SK-N-SH (cell line): ENCODE measurements around the gene KCTD11. TPM values are rescaled to one million over a fixed set of nuclear protein-coding genes. Genes with fewer than 3 reads are reported as not detected.

Experiments used
- CTCF ChIA-PET: fragments of 300-600, 350-600 bp; formaldehyde crosslinking; extraction: SDS; loops from one replicate; lab custom pipeline; 2021; lab: Yijun Ruan, JAX
- POLR2A ChIA-PET: fragments of 350-600 bp; sonication (Branson Sonifier 250); formaldehyde crosslinking; extraction: SDS; loops from one replicate; lab custom pipeline; 2020; ENCODE audit warnings: antibody characterized with exemption, inconsistent platforms; lab: Yijun Ruan, JAX
- DNase-seq: peaks from one replicate; pipeline ENCODE4 v3.0.0; 2012
- H2AFZ ChIP-seq: fragments of 200-600 bp; sonication (generic); 2 replicates; pipeline ENCODE4 v1.8.1; 2016; ENCODE audit warnings: antibody characterized with exemption, mild to moderate bottlenecking, low read depth
- H3F3A ChIP-seq: fragments of 200-600 bp; sonication (generic); replicated peaks from 2 replicates; pipeline ENCODE3; 2016; ENCODE audit warnings: antibody characterized with exemption, mild to moderate bottlenecking; ENCODE audit not compliant: insufficient read depth
- H3K27ac ChIP-seq, 2 experiments: fragments of 200-500 bp in 1 of 2; fragments of 200-600 bp in 1 of 2; sonication (Bioruptor generic) in 1 of 2; sonication (generic), shearing (Covaris generic) in 1 of 2; 2 replicates each; pipeline versions ENCODE4 v1.5.1 to v1.6.1; 2014 to 2016; ENCODE audit warnings: low read depth in 2 of 2, inconsistent platforms in 1 of 2, low read length in 1 of 2, mild to moderate bottlenecking in 1 of 2, mixed read lengths in 1 of 2
- H3K27me3 ChIP-seq: fragments of 200-600 bp; sonication (generic), shearing (Covaris generic); 2 replicates; pipeline ENCODE4 v1.6.1; 2016; ENCODE audit warnings: mixed run types; ENCODE audit not compliant: insufficient read depth
- H3K36me3 ChIP-seq, 2 experiments: fragments of 200-500 bp in 1 of 2; fragments of 200-600 bp in 1 of 2; sonication (Bioruptor generic) in 1 of 2; sonication (generic) in 1 of 2; replicated peaks in 1 of 2; 2 replicates each; pipeline versions ENCODE3 to v1.5.1; 2014 to 2016; ENCODE audit warnings: low read length in 1 of 2, mild to moderate bottlenecking in 1 of 2; ENCODE audit not compliant: insufficient read depth in 2 of 2, control insufficient read depth in 1 of 2
- H3K4me1 ChIP-seq, 2 experiments: fragments of 200-500 bp in 1 of 2; fragments of 200-600 bp in 1 of 2; sonication (Bioruptor generic) in 1 of 2; sonication (generic), shearing (Covaris generic) in 1 of 2; 2 replicates each; pipeline versions ENCODE4 v1.5.1 to v1.6.1; 2014 to 2016; ENCODE audit warnings: low read depth in 1 of 2, low read length in 1 of 2, mixed run types in 1 of 2; ENCODE audit not compliant: insufficient read depth in 2 of 2, control insufficient read depth in 1 of 2
- H3K4me2 ChIP-seq: fragments of 200-600 bp; sonication (generic), shearing (Covaris generic); 2 replicates; pipeline ENCODE4 v1.6.1; 2017; ENCODE audit warnings: mixed run types
- H3K4me3 ChIP-seq, 2 experiments: fragments of 200-500 bp in 1 of 2; fragments of 200-600 bp in 1 of 2; sonication (Bioruptor generic) in 1 of 2; sonication (generic), shearing (Covaris generic) in 1 of 2; 2 replicates each; pipeline versions ENCODE4 v1.5.1 to v1.8.1; 2014 to 2016; ENCODE audit warnings: low read depth in 2 of 2, inconsistent platforms in 1 of 2, low read length in 1 of 2, mild to moderate bottlenecking in 1 of 2, mixed read lengths in 1 of 2, moderate library complexity in 1 of 2
- H3K79me2 ChIP-seq: fragments of 200-600 bp; sonication (generic); 2 replicates; pipeline ENCODE4 v1.8.1; 2017; ENCODE audit warnings: mild to moderate bottlenecking; ENCODE audit not compliant: insufficient read depth
- H3K9ac ChIP-seq: fragments of 200-600 bp; sonication (generic); 2 replicates; pipeline ENCODE4 v1.6.1; 2017; ENCODE audit warnings: mixed run types
- H3K9me2 ChIP-seq: fragments of 200-600 bp; sonication (generic); 2 replicates; pipeline ENCODE4 v1.6.1; 2017; ENCODE audit warnings: mixed run types
- H3K9me3 ChIP-seq: fragments of 200-600 bp; sonication (generic); 2 replicates; pipeline ENCODE4 v1.6.1; 2017; ENCODE audit warnings: mixed run types, mild to moderate bottlenecking, moderate library complexity
- H4K20me1 ChIP-seq: fragments of 200-600 bp; sonication (generic); 2 replicates; pipeline ENCODE4 v1.6.1; 2017; ENCODE audit warnings: mild to moderate bottlenecking, mixed run types; ENCODE audit not compliant: insufficient read depth
- CHD2 ChIP-seq: fragments of 150-350 bp; IDR thresholded peaks from 2 replicates; pipeline ENCODE4 v1.6.1; 2018; ENCODE audit warnings: low read length; ENCODE audit not compliant: partially characterized antibody
- ELF1 ChIP-seq: IDR thresholded peaks from 2 replicates; pipeline ENCODE4 v1.4.0; 2012
- FOSL2 ChIP-seq: IDR thresholded peaks from 2 replicates; pipeline ENCODE4 v1.4.0; 2012; ENCODE audit warnings: low read depth, mild to moderate bottlenecking, moderate library complexity, borderline replicate concordance
- FOXJ3 ChIP-seq: sonication (generic); formaldehyde crosslinking; IDR thresholded peaks from 2 replicates; pipeline ENCODE4 v1.5.1; 2020; ENCODE audit warnings: mild to moderate bottlenecking, missing genetic modification reagents
- GABPA ChIP-seq: IDR thresholded peaks from 2 replicates; pipeline ENCODE4 v1.4.0; 2012; ENCODE audit warnings: low read depth, mild to moderate bottlenecking
- JUND ChIP-seq: IDR thresholded peaks from 2 replicates; pipeline ENCODE4 v1.4.0; 2012
- MAX ChIP-seq: IDR thresholded peaks from 2 replicates; pipeline ENCODE4 v1.4.0; 2012; ENCODE audit warnings: low read depth
- MEF2A ChIP-seq: IDR thresholded peaks from 2 replicates; pipeline ENCODE4 v1.4.0; 2012; ENCODE audit warnings: low read depth, borderline replicate concordance
- MXI1 ChIP-seq: IDR thresholded peaks from 2 replicates; pipeline ENCODE4 v1.6.1; 2012; ENCODE audit warnings: mild to moderate bottlenecking, low read depth, low read length, improper control_type of control experiment
- NFIC ChIP-seq: IDR thresholded peaks from 2 replicates; pipeline ENCODE4 v1.4.0; 2012; ENCODE audit warnings: borderline replicate concordance
- NRF1 ChIP-seq: IDR thresholded peaks from 2 replicates; pipeline ENCODE4 v1.6.1; 2012; ENCODE audit warnings: low read depth, mild to moderate bottlenecking, low read length
- POLR2AphosphoS5 ChIP-seq: IDR thresholded peaks from 2 replicates; pipeline ENCODE4 v1.6.1; 2012; ENCODE audit warnings: low read depth, low read length
- RAD21 ChIP-seq: IDR thresholded peaks from 2 replicates; pipeline ENCODE4 v1.6.1; 2012; ENCODE audit warnings: mild to moderate bottlenecking, low read length
- RXRA ChIP-seq: IDR thresholded peaks from 2 replicates; pipeline ENCODE4 v1.4.0; 2012; ENCODE audit warnings: low read depth, mild to moderate bottlenecking, borderline replicate concordance
- SIN3A ChIP-seq: IDR thresholded peaks from 2 replicates; pipeline ENCODE4 v1.6.1; 2012; ENCODE audit warnings: low read depth, mild to moderate bottlenecking, low read length, moderate library complexity, borderline replicate concordance
- SMC3 ChIP-seq: IDR thresholded peaks from 2 replicates; pipeline ENCODE4 v1.6.1; 2012; ENCODE audit warnings: low read depth, low read length, improper control_type of control experiment
- TEAD4 ChIP-seq: IDR thresholded peaks from 2 replicates; pipeline ENCODE4 v1.4.0; 2012; ENCODE audit warnings: mild to moderate bottlenecking, borderline replicate concordance; ENCODE audit not compliant: insufficient read depth
- USF1 ChIP-seq: IDR thresholded peaks from 2 replicates; pipeline ENCODE4 v1.4.0; 2012; ENCODE audit warnings: low read depth, borderline replicate concordance
- YY1 ChIP-seq: IDR thresholded peaks from 2 replicates; pipeline ENCODE4 v1.4.0; 2012; ENCODE audit warnings: low read depth, mild to moderate bottlenecking
- ZBTB33 ChIP-seq: IDR thresholded peaks from 2 replicates; pipeline ENCODE4 v1.4.0; 2012; ENCODE audit warnings: low read depth, borderline replicate concordance
- WGBS: methylation state at CpG from one replicate; pipeline ENCODE4 v1.1.6; 2017; ENCODE audit warnings: low lambda C conversion rate; 5-methylcytosine and 5-hydroxymethylcytosine counted together
- polyA plus RNA-seq, 3 experiments: library from polyadenylated mRNA; depleted of rRNA; stranded (reverse); fragments of >200 nt; gene quantifications; 2 replicates each; pipeline ENCODE4 v1.2.3, GENCODE V29; 2012

The KCTD11 gene
- polyA plus RNA-seq, 1 of the 3 experiments (the other 2 are of a cell fraction) = 9.5 TPM

GRCh38 chr17:7307686-7308624 lies 44.0 kb upstream of the KCTD11 start:
- Histone ChIP-seq H3K27me3 (no peaks in the 10 kb centered on the region), H3K9me3 (no peaks in the 10 kb centered on the region), H4K20me1 (peaks cover 46% of the 10 kb centered on the region), H3F3A (peaks cover 50% of the 10 kb centered on the region), H3K27ac (peak overlapping the region; percentile 83 to 91), H3K9ac (peak overlapping the region; percentile 93), H2AFZ (no peak overlapping the region), H3K4me1 (peaks cover 17 to 25% of the 10 kb centered on the region in 2 experiments), H3K79me2 (peaks cover 52% of the 10 kb centered on the region), H3K9me2 (no peaks in the 10 kb centered on the region), H3K4me2 (peak overlapping the region; percentile 90), H3K4me3 (peak overlapping the region; percentile 76 to 79), H3K36me3 (peaks cover 32 to 36% of the 10 kb centered on the region in 2 experiments)
- CTCF ChIA-PET = interaction anchor here (0.9 to 2.6 kb wide), 4 partner anchors 12 to 94 kb away, joined by 3 to 7 read pairs (median 6); partner anchors contain the start of gene SLC2A4
- no peak for TF ChIP-seq NRF1
- no peak for TF ChIP-seq FOSL2
- TF ChIP-seq MAX = peak; percentile 78
- TF ChIP-seq CHD2 = peak; percentile 51
- TF ChIP-seq SMC3 = no peak
- peak; percentile 9; the same call in 1 of the 2 replicates for TF ChIP-seq GABPA
- TF ChIP-seq JUND = no peak
- peak; percentile 93 for TF ChIP-seq MXI1
- no peak for TF ChIP-seq USF1
- no peak for TF ChIP-seq YY1
- TF ChIP-seq ELF1 = no peak
- TF ChIP-seq SIN3A = 0 out of 2 replicates have a peak, but pooled peaks have one; percentile 1
- TF ChIP-seq POLR2AphosphoS5 = no peak; the same call in 1 of the 2 replicates
- TF ChIP-seq ZBTB33 = no peak
- no peak for TF ChIP-seq RAD21
- TF ChIP-seq TEAD4 = no peak
- TF ChIP-seq NFIC = no peak
- TF ChIP-seq FOXJ3 (CRISPR knock-in tag) = no peak
- no peak for TF ChIP-seq RXRA
- TF ChIP-seq MEF2A = no peak
- POLR2A ChIA-PET = no interaction called here
- WGBS = 2% methylated on average over 27 of the region's 104 CpGs
- peak; percentile 68 for DNase-seq
